GM12892 (cell line): ENCODE measurements around the gene PRRX2.

Experiments
- DNase-seq: peaks from one replicate; pipeline ENCODE4 v3.0.0; 2011; ENCODE audit not compliant: insufficient read length
- FAIRE-seq: peaks from 2 replicates; lab custom pipeline; 2011; peaks lifted over from hg19 to GRCh38; lab: Jason Lieb, UNC
- POLR2A ChIP-seq: IDR thresholded peaks from 2 replicates; pipeline ENCODE4 v1.6.1; 2011; ENCODE audit warnings: low read depth, low read length, control low read depth
- POLR2AphosphoS5 ChIP-seq: IDR thresholded peaks from 2 replicates; pipeline ENCODE4 v1.6.1; 2011; ENCODE audit warnings: low read depth, low read length, control low read depth
- TAF1 ChIP-seq: IDR thresholded peaks from 2 replicates; pipeline ENCODE4 v1.6.1; 2011; ENCODE audit warnings: low read depth, mild to moderate bottlenecking, control low read depth, low read length, borderline replicate concordance

The PRRX2 gene

DNA sequence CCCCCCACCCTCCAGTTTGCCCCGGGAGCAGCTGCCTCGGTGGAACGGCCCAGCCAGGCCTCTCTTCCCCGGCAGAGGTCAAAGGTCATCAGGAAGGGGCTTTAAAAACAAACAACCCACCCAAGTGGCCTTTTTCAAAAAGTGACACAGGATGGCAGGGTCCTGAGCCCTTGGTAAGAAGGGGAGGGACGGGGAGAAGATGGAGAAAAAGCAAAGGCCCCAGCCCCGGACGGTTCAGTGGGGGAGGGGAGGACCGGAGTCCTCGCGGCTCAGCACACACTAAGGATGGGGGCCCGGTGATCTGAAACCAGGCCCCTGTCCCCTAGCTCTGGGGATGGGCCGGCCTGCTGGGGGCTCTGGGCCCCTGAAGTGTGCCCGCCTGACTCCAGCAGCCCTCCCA is 1.1 kb downstream of the PRRX2 start:
- FAIRE-seq: no peak
- DNase-seq: no peak
- TF ChIP-seq POLR2A (no peak), POLR2AphosphoS5 (no peak), TAF1 (no peak)

DNA sequence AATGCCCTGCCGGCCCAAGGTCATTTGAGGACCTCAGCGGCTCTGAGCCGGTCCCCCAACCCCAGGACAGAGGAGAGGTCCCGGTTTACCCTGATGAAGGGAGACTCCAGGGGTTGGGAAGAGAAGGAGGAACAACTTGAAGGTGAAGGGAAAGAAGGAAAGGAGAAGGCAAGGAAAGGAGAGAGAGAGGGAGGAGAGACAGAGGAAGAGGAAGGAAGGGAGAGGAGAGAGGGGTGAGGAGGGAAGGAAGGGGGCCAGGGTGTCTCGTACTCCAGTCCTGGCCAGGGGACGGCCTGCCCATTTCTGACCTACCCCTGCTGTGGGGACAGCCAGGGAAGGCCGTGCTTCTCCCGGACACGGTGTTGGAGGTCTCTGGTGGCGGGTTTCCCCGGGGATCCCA is 1.9 kb downstream of the PRRX2 start:
- FAIRE-seq: no peak
- no peak for DNase-seq
- TF ChIP-seq POLR2AphosphoS5: no peak
- no peak for TF ChIP-seq POLR2A
- TF ChIP-seq TAF1: no peak

DNA sequence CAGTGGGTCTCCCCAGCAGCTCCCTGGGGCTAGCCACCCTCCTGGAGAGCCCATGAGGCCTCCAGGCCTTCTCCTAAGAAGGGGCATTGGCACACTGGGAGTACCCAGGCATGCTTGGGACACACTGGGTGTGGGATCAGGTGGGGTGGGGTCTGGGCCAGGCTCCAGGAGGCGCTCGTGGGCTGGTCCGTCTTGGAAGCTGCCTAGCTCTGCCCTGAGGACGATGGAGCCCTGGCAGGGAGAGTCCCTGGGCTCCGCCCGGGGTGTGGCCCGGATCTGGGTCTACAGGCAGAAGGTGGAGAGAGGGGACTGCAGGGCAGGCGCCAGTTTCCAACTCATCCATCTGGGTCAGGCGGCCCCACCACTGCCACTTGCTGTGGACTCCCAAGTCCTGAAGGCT is 2.4 kb downstream of the PRRX2 start:
- no peak for DNase-seq
- no peak for FAIRE-seq
- TF ChIP-seq POLR2A (no peak), TAF1 (no peak), POLR2AphosphoS5 (no peak)

DNA sequence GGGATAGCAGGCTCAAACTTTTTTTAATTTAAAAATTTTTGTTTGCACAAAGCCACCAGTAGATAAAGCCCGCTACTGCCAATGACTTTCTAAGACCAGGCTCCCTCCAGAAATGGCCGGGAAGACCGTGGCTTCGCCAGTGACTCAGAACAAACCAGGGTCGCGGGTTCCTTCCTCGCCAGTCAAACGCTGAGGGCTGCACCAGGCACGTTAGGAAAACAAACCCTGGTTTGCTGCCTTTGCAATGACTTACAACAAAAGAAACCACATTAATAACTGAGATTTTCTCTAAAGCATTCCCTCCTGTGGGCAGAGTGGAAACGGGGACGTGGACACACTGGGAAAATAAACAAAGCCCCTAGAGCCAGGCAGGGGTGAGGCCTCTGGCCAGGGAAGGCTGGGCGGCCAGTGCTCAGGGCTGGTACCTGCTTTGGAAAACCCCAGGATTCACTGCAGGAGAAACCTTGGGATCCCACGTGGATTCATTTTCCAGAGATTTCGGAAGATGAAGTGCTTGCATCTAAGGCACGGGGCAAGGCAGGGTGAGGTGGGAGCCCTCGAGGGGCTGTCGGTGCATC is 3.8 kb downstream of the PRRX2 start:
- DNase-seq: no peak
- FAIRE-seq: no peak
- TF ChIP-seq POLR2A (no peak), POLR2AphosphoS5 (no peak), TAF1 (no peak)

GRCh38 chr9:129669946-129670345 is 4.5 kb downstream of the PRRX2 start:
- FAIRE-seq (no peak), DNase-seq (no peak)
- TF ChIP-seq POLR2A: no peak
- no peak for TF ChIP-seq TAF1
- TF ChIP-seq POLR2AphosphoS5: no peak

GRCh38 chr9:129671065-129671464 is 5.6 kb downstream of the PRRX2 start:
- no peak for DNase-seq
- no peak for FAIRE-seq
- no peak for TF ChIP-seq POLR2A
- no peak for TF ChIP-seq TAF1
- TF ChIP-seq POLR2AphosphoS5: no peak

GRCh38 chr9:129671519-129671918 is 6.1 kb downstream of the PRRX2 start:
- FAIRE-seq (no peak), DNase-seq (no peak)
- TF ChIP-seq POLR2A: no peak
- TF ChIP-seq POLR2AphosphoS5: no peak
- TF ChIP-seq TAF1: no peak

GRCh38 chr9:129672702-129673101 is 7.3 kb downstream of the PRRX2 start:
- DNase-seq: no peak
- FAIRE-seq: no peak
- TF ChIP-seq POLR2A: no peak
- TF ChIP-seq POLR2AphosphoS5: no peak

DNA sequence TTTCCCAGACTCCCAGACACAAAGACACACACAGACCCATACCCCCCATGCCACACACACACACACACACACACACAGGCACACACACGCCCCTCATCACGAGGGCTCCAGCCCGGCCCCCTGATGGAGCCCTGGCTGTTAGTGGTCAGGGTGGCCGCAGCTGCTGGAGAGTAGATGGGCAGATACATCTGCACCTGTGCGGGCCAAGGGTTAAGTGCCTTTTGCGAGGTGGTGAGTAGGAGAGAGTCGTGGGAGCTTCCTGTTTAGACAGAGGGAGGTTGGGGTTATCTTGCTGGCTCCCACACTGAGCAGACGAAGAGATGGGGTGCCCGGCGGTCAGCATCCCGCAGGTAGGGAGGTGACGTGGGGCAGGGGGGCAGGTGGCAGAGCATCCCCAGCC is 8.2 kb downstream of the PRRX2 start:
- TF ChIP-seq POLR2A (no peak), TAF1 (no peak), POLR2AphosphoS5 (no peak)
- no peak for FAIRE-seq
- DNase-seq: no peak

GRCh38 chr9:129674229-129674628 is 8.8 kb downstream of the PRRX2 start:
- FAIRE-seq (no peak), DNase-seq (no peak)
- no peak for TF ChIP-seq TAF1
- TF ChIP-seq POLR2AphosphoS5: no peak

- no peak for FAIRE-seq
- no peak for DNase-seq
- no peak for TF ChIP-seq TAF1
- no peak for TF ChIP-seq POLR2AphosphoS5
- no peak for TF ChIP-seq POLR2A
These were observed 10.2 kb downstream of the PRRX2 start for GRCh38 chr9:129675620-129676019.

DNA sequence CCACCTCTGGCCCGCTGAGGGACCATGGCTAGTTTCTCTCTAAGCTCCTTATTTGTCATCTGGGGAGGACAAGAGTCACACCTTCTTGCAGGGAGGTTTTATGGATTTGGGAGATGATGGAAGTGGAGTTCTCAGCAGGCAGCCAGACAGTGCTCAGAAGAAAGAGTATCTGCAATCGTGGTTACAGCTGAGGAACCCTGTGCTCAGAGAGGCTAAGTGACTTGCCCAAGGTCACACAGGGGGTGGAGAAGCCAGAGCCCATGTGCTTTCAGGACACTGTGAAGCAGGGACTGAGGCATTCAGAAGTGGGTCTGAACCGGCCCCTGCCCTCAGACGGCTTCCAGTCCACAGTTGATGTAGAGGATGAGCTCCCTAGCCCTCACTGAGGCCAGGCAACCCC is 10.8 kb downstream of the PRRX2 start:
- no peak for DNase-seq
- no peak for FAIRE-seq
- no peak for TF ChIP-seq POLR2AphosphoS5
- TF ChIP-seq TAF1: no peak
- TF ChIP-seq POLR2A: no peak

GRCh38 chr9:129676975-129677374 is 11.5 kb downstream of the PRRX2 start:
- TF ChIP-seq POLR2A (no peak), POLR2AphosphoS5 (no peak), TAF1 (no peak)
- DNase-seq (no peak), FAIRE-seq (no peak)
